GM23338 (cell line): ENCODE data around the gene TOP1. TPM values are rescaled to one million over a fixed set of nuclear protein-coding genes. Genes with fewer than 3 reads are reported as not detected.

ENCODE experiments used
- ATAC-seq: fragments of 200-7000 bp; cut with Tn5 transposase; 3 replicates; pipeline ENCODE4 v1.9.1; 2020
- DNase-seq: peaks from one replicate; pipeline ENCODE4 v3.0.0-alpha.2; 2015; ENCODE audit warnings: low spot score
- H2AFZ ChIP-seq: fragments of 200-600 bp; sonication (generic); 2 replicates; pipeline ENCODE4 v1.8.0; 2016; ENCODE audit warnings: antibody characterized with exemption, mild to moderate bottlenecking, moderate library complexity
- H3F3A ChIP-seq: fragments of 200-600 bp; sonication (generic); replicated peaks from 2 replicates; pipeline ENCODE4 v1.8.0; 2017; ENCODE audit warnings: antibody characterized with exemption, mixed run types, low read depth
- H3K27ac ChIP-seq: fragments of 200-600 bp; sonication (generic); 2 replicates; pipeline ENCODE4 v1.6.1; 2016; ENCODE audit warnings: low read depth
- H3K27me3 ChIP-seq: fragments of 200-600 bp; sonication (generic); 2 replicates; pipeline ENCODE4 v1.8.0; 2016; ENCODE audit warnings: mild to moderate bottlenecking, mixed run types, moderate library complexity; ENCODE audit not compliant: insufficient read depth
- H3K36me3 ChIP-seq: fragments of 200-600 bp; sonication (generic); 2 replicates; pipeline ENCODE4 v1.8.0; 2016; ENCODE audit warnings: mild to moderate bottlenecking; ENCODE audit not compliant: insufficient read depth
- H3K4me1 ChIP-seq: fragments of 200-600 bp; sonication (generic); 2 replicates; pipeline ENCODE4 v1.8.0; 2016; ENCODE audit warnings: mild to moderate bottlenecking, moderate library complexity; ENCODE audit not compliant: insufficient read depth
- H3K4me2 ChIP-seq: fragments of 200-600 bp; sonication (generic); 2 replicates; pipeline ENCODE4 v1.7.1; 2017; ENCODE audit warnings: mixed run types
- H3K4me3 ChIP-seq: fragments of 200-600 bp; sonication (generic); 2 replicates; pipeline ENCODE4 v1.6.1; 2016; ENCODE audit warnings: mixed run types
- H3K79me2 ChIP-seq: fragments of 200-600 bp; sonication (generic); replicated peaks from 2 replicates; pipeline ENCODE4 v1.8.0; 2017; ENCODE audit warnings: mild to moderate bottlenecking; ENCODE audit not compliant: insufficient read depth
- H3K9me2 ChIP-seq: fragments of 200-600 bp; sonication (generic); 2 replicates; pipeline ENCODE4 v1.8.0; 2017; ENCODE audit not compliant: insufficient read depth
- H4K20me1 ChIP-seq: fragments of 200-600 bp; sonication (generic); replicated peaks from 2 replicates; pipeline ENCODE4 v1.8.0; 2017; ENCODE audit warnings: mild to moderate bottlenecking; ENCODE audit not compliant: insufficient read depth
- H3K27ac Mint-ChIP-seq: 2 replicates; pipeline ENCODE4 v1.8.0; 2020; ENCODE audit warnings: inconsistent platforms, mild to moderate bottlenecking, moderate library complexity, mixed read lengths
- H3K27me3 Mint-ChIP-seq: 3 replicates; pipeline ENCODE4 v1.8.0; 2022; ENCODE audit warnings: low read depth, mild to moderate bottlenecking, moderate library complexity, mixed read lengths, inconsistent platforms; ENCODE audit not compliant: insufficient read depth, poor library complexity
- H3K36me3 Mint-ChIP-seq: 3 replicates; pipeline ENCODE4 v1.8.0; 2021; ENCODE audit warnings: low read depth, mild to moderate bottlenecking, inconsistent platforms, moderate library complexity, mixed read lengths
- H3K4me1 Mint-ChIP-seq: 3 replicates; pipeline ENCODE4 v1.8.0; 2020; ENCODE audit warnings: mild to moderate bottlenecking, inconsistent platforms, mixed read lengths
- H3K4me3 Mint-ChIP-seq: 3 replicates; pipeline ENCODE4 v1.8.0; 2021; ENCODE audit warnings: moderate library complexity, mild to moderate bottlenecking, inconsistent platforms, mixed read lengths
- H3K9me3 Mint-ChIP-seq: 3 replicates; pipeline ENCODE4 v1.8.0; 2020; ENCODE audit warnings: moderate library complexity, mild to moderate bottlenecking, inconsistent platforms, mixed read lengths
- CREB1 ChIP-seq: fragments of 250-450 bp; sonication (Bioruptor Pico); IDR thresholded peaks from 2 replicates; pipeline ENCODE4 v1.5.0; 2020; ENCODE audit warnings: low read depth, mild to moderate bottlenecking, moderate library complexity
- EZH2 ChIP-seq: fragments of 200-600 bp; sonication (generic); IDR thresholded peaks from one replicate; pipeline ENCODE4 v1.8.0; 2017; ENCODE audit warnings: antibody characterized with exemption, mild to moderate bottlenecking, low read depth; ENCODE audit not compliant: unreplicated experiment
- EZH2phosphoT487 ChIP-seq: fragments of 200-600 bp; sonication (generic); IDR thresholded peaks from one replicate; pipeline ENCODE4 v1.8.1; 2018; ENCODE audit warnings: antibody characterized with exemption; ENCODE audit not compliant: unreplicated experiment
- NANOG ChIP-seq: IDR thresholded peaks from 2 replicates; pipeline ENCODE4 v1.6.1; 2016; ENCODE audit warnings: antibody characterized with exemption, borderline replicate concordance
- POLR2AphosphoS5 ChIP-seq: IDR thresholded peaks from 2 replicates; pipeline ENCODE4 v1.6.1; 2016; ENCODE audit warnings: antibody characterized with exemption, low read depth
- STAT1 ChIP-seq: IDR thresholded peaks from one replicate; pipeline ENCODE4 v1.6.1; 2016; ENCODE audit warnings: antibody characterized with exemption; ENCODE audit not compliant: unreplicated experiment
- polyA plus RNA-seq: library from polyadenylated mRNA; unstranded; fragments of >200 nt; fragmentation: Nextera tagmentation; extraction: Ambion mirVana; gene quantifications from 2 replicates; pipeline ENCODE4 v1.2.1, GENCODE V29; 2016
- total RNA-seq: library from RNA; depleted of rRNA; stranded (reverse); fragments of >200 nt; shearing (Covaris generic); gene quantifications from 2 replicates; pipeline ENCODE4 v1.2.3, GENCODE V29; 2014
- TF ChIP-seq, protein P1 (sequence below): IDR thresholded peaks from 2 replicates; pipeline ENCODE4 v1.6.1; 2016; ENCODE audit warnings: antibody characterized with exemption
- TF ChIP-seq, protein P2 (sequence below): IDR thresholded peaks from one replicate; pipeline ENCODE4 v1.6.1; 2018; ENCODE audit warnings: antibody characterized with exemption; ENCODE audit not compliant: unreplicated experiment

TOP1 gene
- total and polyA plus RNA-seq, 2 experiments from 2014 or later = 62.4 to 101 TPM

DNA sequence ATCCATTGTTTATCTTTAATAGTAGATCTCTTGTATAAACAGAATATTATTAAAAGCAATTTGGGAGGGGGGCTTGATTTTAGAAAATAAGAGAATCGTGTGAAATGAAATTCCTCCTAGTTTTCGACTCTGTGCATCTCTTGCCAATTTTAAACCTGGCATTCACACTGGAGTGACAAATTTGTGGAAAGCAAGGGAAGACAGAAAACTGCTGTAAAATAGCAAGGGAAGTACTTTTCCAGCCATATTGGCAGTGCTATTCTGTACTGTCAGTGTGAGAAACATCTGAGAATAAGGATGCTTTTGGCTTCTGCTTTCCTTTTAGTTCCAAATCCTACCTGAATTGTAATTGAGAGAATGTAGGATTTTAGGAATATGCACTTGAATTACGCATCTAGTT lies 40.2 kb downstream of the TOP1 start:
- Histone ChIP-seq H3K36me3 (no peaks in the 10 kb centered on the region), H4K20me1 (peaks cover 42% of the 10 kb centered on the region), H3K4me2 (no peak overlapping the region), H3K9me2 (no peaks in the 10 kb centered on the region), H3K4me3 (no peak overlapping the region), H3K27me3 (no peaks in the 10 kb centered on the region), H3K27ac (no peak overlapping the region), H3K4me1 (peaks cover 16% of the 10 kb centered on the region), H3K79me2 (peaks cover 99% of the 10 kb centered on the region), H3F3A (no peaks in the 10 kb centered on the region), H2AFZ (no peak overlapping the region)
- H3K4me3 Mint-ChIP-seq = no peak overlapping the region
- no peaks in the 10 kb centered on the region for H3K27me3 Mint-ChIP-seq
- H3K27ac Mint-ChIP-seq = no peak overlapping the region
- DNase-seq (no peak), ATAC-seq (no peak)
- H3K9me3 Mint-ChIP-seq = no peaks in the 10 kb centered on the region
- TF ChIP-seq POLR2AphosphoS5 = no peak
- TF ChIP-seq, protein P1, sequence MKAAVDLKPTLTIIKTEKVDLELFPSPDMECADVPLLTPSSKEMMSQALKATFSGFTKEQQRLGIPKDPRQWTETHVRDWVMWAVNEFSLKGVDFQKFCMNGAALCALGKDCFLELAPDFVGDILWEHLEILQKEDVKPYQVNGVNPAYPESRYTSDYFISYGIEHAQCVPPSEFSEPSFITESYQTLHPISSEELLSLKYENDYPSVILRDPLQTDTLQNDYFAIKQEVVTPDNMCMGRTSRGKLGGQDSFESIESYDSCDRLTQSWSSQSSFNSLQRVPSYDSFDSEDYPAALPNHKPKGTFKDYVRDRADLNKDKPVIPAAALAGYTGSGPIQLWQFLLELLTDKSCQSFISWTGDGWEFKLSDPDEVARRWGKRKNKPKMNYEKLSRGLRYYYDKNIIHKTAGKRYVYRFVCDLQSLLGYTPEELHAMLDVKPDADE = no peak
- TF ChIP-seq NANOG = no peak
- TF ChIP-seq CREB1 (CRISPR knock-in tag) = no peak
- H3K4me1 Mint-ChIP-seq = peaks cover 28% of the 10 kb centered on the region
- peaks cover 28% of the 10 kb centered on the region for H3K36me3 Mint-ChIP-seq

- H2AFZ ChIP-seq = no peak overlapping the region
- H3K4me1 ChIP-seq = peaks cover 16% of the 10 kb centered on the region
- Mint-ChIP-seq H3K9me3 (no peaks in the 10 kb centered on the region), H3K36me3 (peaks cover 20% of the 10 kb centered on the region; the same call in 2 of the 3 replicates), H3K27me3 (no peaks in the 10 kb centered on the region), H3K27ac (no peak overlapping the region), H3K4me3 (no peak overlapping the region), H3K4me1 (peaks cover 31% of the 10 kb centered on the region)
- H4K20me1 ChIP-seq = peaks cover 52% of the 10 kb centered on the region
- no peak overlapping the region for H3K4me3 ChIP-seq
- ATAC-seq = peak; percentile 50; the same call in 2 of the 3 replicates
- H3K79me2 ChIP-seq = peaks cover 94% of the 10 kb centered on the region
- DNase-seq = no peak
- H3K36me3 ChIP-seq = no peaks in the 10 kb centered on the region
- H3K4me2 ChIP-seq = no peak overlapping the region
- TF ChIP-seq EZH2 (no peak), CREB1 (CRISPR knock-in tag) (no peak), EZH2phosphoT487 (no peak), STAT1 (no peak)
- TF ChIP-seq, protein P2, sequence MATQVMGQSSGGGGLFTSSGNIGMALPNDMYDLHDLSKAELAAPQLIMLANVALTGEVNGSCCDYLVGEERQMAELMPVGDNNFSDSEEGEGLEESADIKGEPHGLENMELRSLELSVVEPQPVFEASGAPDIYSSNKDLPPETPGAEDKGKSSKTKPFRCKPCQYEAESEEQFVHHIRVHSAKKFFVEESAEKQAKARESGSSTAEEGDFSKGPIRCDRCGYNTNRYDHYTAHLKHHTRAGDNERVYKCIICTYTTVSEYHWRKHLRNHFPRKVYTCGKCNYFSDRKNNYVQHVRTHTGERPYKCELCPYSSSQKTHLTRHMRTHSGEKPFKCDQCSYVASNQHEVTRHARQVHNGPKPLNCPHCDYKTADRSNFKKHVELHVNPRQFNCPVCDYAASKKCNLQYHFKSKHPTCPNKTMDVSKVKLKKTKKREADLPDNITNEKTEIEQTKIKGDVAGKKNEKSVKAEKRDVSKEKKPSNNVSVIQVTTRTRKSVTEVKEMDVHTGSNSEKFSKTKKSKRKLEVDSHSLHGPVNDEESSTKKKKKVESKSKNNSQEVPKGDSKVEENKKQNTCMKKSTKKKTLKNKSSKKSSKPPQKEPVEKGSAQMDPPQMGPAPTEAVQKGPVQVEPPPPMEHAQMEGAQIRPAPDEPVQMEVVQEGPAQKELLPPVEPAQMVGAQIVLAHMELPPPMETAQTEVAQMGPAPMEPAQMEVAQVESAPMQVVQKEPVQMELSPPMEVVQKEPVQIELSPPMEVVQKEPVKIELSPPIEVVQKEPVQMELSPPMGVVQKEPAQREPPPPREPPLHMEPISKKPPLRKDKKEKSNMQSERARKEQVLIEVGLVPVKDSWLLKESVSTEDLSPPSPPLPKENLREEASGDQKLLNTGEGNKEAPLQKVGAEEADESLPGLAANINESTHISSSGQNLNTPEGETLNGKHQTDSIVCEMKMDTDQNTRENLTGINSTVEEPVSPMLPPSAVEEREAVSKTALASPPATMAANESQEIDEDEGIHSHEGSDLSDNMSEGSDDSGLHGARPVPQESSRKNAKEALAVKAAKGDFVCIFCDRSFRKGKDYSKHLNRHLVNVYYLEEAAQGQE = no peak
- H3K27me3 ChIP-seq = no peaks in the 10 kb centered on the region
- no peak overlapping the region for H3K27ac ChIP-seq
- no peaks in the 10 kb centered on the region for H3K9me2 ChIP-seq
- H3F3A ChIP-seq = no peaks in the 10 kb centered on the region
These were observed 43.7 kb downstream of the TOP1 start for GRCh38 chr20:41072190-41072863.
